ENCODE measurements around the gene UBIAD1. TPM values are rescaled to one million over a fixed set of nuclear protein-coding genes. Genes with fewer than 3 reads are reported as not detected.

Gene UBIAD1
- total and polyA plus RNA-seq, 9 of the 15 experiments (the other 6 are each of a cell fraction or from before 2014, with no cell fraction given): 6.2 to 34.3 (median 22.3) TPM

DNA sequence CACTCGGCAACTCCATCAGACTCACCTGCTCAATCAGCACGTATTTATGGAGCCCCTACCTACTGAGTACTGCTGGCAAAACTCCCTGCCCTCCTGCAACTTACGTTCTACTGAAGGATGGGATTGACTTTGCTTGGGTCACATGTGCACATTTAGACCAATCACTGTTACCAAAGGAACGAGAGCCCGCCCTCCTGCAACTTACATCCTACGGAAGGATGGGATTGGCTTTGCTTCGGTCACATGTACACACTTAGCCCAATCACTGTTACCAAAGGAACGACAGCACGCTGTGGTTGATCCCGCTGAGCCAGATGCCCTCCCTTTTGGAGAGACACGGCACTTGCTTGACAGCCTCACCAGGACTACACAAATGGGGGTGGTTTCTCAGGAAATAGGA lies 46.0 kb downstream of the UBIAD1 start (continued):
- peak; percentile 60 for TF ChIP-seq NFYB (IDR thresholded peaks at IDR 0.05; ENCODE audit: extremely low read depth, insufficient read length)
- TF ChIP-seq, protein P1, sequence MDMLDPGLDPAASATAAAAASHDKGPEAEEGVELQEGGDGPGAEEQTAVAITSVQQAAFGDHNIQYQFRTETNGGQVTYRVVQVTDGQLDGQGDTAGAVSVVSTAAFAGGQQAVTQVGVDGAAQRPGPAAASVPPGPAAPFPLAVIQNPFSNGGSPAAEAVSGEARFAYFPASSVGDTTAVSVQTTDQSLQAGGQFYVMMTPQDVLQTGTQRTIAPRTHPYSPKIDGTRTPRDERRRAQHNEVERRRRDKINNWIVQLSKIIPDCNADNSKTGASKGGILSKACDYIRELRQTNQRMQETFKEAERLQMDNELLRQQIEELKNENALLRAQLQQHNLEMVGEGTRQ (CRISPR knock-in tag; IDR thresholded peaks at IDR 0.05): peak; percentile 92
- peak; percentile 23 for TF ChIP-seq SP2 (IDR thresholded peaks at IDR 0.05; ENCODE audit: extremely low read depth, low read depth, low read length, poor library complexity, severe bottlenecking)
- TF ChIP-seq POLR2AphosphoS2 (IDR thresholded peaks at IDR 0.05; ENCODE audit: low read length): no peak

GRCh38 chr1:11320153-11320936 lies 47.3 kb downstream of the UBIAD1 start:
- H3K4me3 ChIP-seq: no peak overlapping the region
- H3K27ac ChIP-seq (ENCODE audit: extremely low read depth, low read depth, low read length): no peak overlapping the region
- peak; percentile 71 for ATAC-seq
- peak overlapping the region in 1 of 2 experiments; percentile 39; a peak in 2 of 4 replicates for H3K9ac ChIP-seq (ENCODE audit: insufficient read depth in 1 of 2, low read depth in 2 of 2, low read length in 2 of 2)
- H3K4me2 ChIP-seq (ENCODE audit: insufficient read depth, low read length): no peak overlapping the region
- ChIA-PET CTCF (ENCODE audit: low intra/inter-chr PET ratio) (interaction anchor here (0.7 kb wide), 1 partner anchor 324 kb away, joined by 3 read pairs; no protein-coding TSS in a partner anchor), POLR2A (no interaction called here)
- in situ Hi-C loops (cut with MboI): no loop called here
- BruUV-seq (replicated peaks): no TSS peak
- no peak for FAIRE-seq
- no peaks in the 10 kb centered on the region for H3K9me1 ChIP-seq (ENCODE audit: control insufficient read depth, insufficient read depth, low read length)
- H4K20me1 ChIP-seq (replicated peaks; ENCODE audit: control insufficient read depth, insufficient read depth, low read length): peaks cover 5% of the 10 kb centered on the region; the same call in 1 of the 2 replicates
- H3K4me1 ChIP-seq (replicated peaks in 1 of 2; ENCODE audit: control insufficient read depth in 2 of 2, insufficient read depth in 2 of 2, low read length in 2 of 2): peaks cover 0 to 11% of the 10 kb centered on the region in 2 experiments; a peak in 2 of 5 replicates
- H3K27me3 ChIP-seq (ENCODE audit: control insufficient read depth in 2 of 2, insufficient read depth in 2 of 2, low read length in 2 of 2): peaks cover 38 to 63% of the 10 kb centered on the region in 2 experiments
- H3K79me2 ChIP-seq (ENCODE audit: control insufficient read depth, insufficient read depth, low read length): no peaks in the 10 kb centered on the region
- H3K9me3 ChIP-seq (replicated peaks; ENCODE audit: control insufficient read depth, insufficient read depth, low read depth, low read length): no peaks in the 10 kb centered on the region
- no peaks in the 10 kb centered on the region for H3K36me3 ChIP-seq (ENCODE audit: control insufficient read depth, insufficient read depth, low read length)
- no peak overlapping the region for H2AFZ ChIP-seq (ENCODE audit: low read depth, low read length)
- peak; percentile 47 to 64 (median 62) for DNase-seq (ENCODE audit: extremely low read depth in 1 of 4, low spot score in 3 of 4)
- 5% methylated on average over 15 of the region's 15 CpGs for WGBS (ENCODE audit: insufficient coverage, low coverage, missing lambda C conversion rate)
- intact Hi-C loops (cut with micrococcal nuclease): loop anchor here (1.0 to 5.0 kb wide), 2 partner anchors 42 to 322 kb away; no protein-coding TSS in a partner anchor
- no peak for TF ChIP-seq PHF20 (IDR thresholded peaks at IDR 0.05; ENCODE audit: partially characterized antibody)
- TF ChIP-seq DACH1 (IDR thresholded peaks at IDR 0.05; ENCODE audit: partially characterized antibody): no peak
- no peak for TF ChIP-seq LARP7 (IDR thresholded peaks at IDR 0.05)
- TF ChIP-seq PML (IDR thresholded peaks at IDR 0.05; ENCODE audit: low read length): no peak
- TF ChIP-seq ILF3 (IDR thresholded peaks at IDR 0.05; ENCODE audit: borderline replicate concordance): no peak
- no peak for TF ChIP-seq CBFB (CRISPR knock-in tag; IDR thresholded peaks at IDR 0.05)
- no peak for TF ChIP-seq CBX5 (IDR thresholded peaks at IDR 0.05; ENCODE audit: borderline replicate concordance, low read depth)
- peak; percentile 64 to 82 (median 64) for TF ChIP-seq CTCF (IDR thresholded peaks at IDR 0.05 in 2 of 3, conservative IDR thresholded peaks at IDR 0.05 in 1 of 3; ENCODE audit: insufficient read depth in 2 of 3, low read depth in 1 of 3, low read length in 3 of 3)
- no peak for TF ChIP-seq ATF7 (IDR thresholded peaks at IDR 0.05)
- TF ChIP-seq RAD21 (CRISPR knock-in tag; conservative IDR thresholded peaks at IDR 0.05 in 1 of 2, IDR thresholded peaks at IDR 0.05 in 1 of 2): peak in 1 of 2 experiments; percentile 54; a peak in 2 of 4 replicates
- peak in 1 of 3 experiments; percentile 57 for TF ChIP-seq YY1 (IDR thresholded peaks at IDR 0.05; ENCODE audit: borderline replicate concordance in 1 of 3, control insufficient read depth in 1 of 3, extremely low read depth in 1 of 3, insufficient read depth in 3 of 3, insufficient read length in 1 of 3, insufficient replicate concordance in 2 of 3, low read depth in 1 of 3, low read length in 2 of 3)
- TF ChIP-seq MIER1 (IDR thresholded peaks at IDR 0.05; ENCODE audit: low read depth): no peak
- no peak for TF ChIP-seq ZNF124 (CRISPR knock-in tag; IDR thresholded peaks at IDR 0.05)
